Stimulated activated CD8-positive, alpha-beta memory T cell treated with anti-CD3 and anti-CD28 coated beads, Interleukin-2, amount 100 ng/mL, for 1 hour (primary cell): ENCODE measurements around the gene AKAP13.

Experiments used
- DNase-seq, 2 donors: peaks; one replicate each; pipeline ENCODE4 v3.0.0-alpha.2; 2020; ENCODE audit warnings: low read depth in 2 of 2

Gene AKAP13

GRCh38 chr15:85756411-85757072, 376.1 kb downstream of the AKAP13 start:
- no peak for DNase-seq

- DNase-seq, result no peak
Measured at GRCh38 chr15:85757073-85757938, 376.9 kb downstream of the AKAP13 start.

- DNase-seq, result no peak
Measured at GRCh38 chr15:85757939-85758654, 377.7 kb downstream of the AKAP13 start.

GRCh38 chr15:85758655-85758978, 378.2 kb downstream of the AKAP13 start:
- DNase-seq, result no peak

GRCh38 chr15:85759376-85759775, 379.0 kb downstream of the AKAP13 start:
- no peak for DNase-seq

DNA sequence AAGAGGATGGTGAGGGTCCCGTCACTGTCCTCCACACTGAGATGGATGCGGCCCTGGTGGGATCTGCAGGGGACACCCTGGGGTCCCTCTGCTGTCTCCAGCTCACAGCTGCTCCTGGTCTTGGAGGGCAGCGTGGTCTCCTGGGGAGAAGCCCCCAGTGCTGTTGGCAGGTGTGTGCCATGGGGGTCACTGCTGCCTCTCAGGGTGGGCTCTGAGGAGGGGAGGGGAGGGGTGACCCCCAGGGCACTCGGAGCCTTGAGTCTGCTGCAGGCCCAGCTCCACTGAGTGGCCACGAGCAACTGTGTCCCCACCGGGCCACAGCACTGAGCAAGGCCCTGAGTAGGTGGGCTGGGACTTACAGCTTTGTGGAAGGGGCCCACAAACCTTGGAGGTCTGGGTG, 379.6 kb downstream of the AKAP13 start:
- no peak for DNase-seq

DNA sequence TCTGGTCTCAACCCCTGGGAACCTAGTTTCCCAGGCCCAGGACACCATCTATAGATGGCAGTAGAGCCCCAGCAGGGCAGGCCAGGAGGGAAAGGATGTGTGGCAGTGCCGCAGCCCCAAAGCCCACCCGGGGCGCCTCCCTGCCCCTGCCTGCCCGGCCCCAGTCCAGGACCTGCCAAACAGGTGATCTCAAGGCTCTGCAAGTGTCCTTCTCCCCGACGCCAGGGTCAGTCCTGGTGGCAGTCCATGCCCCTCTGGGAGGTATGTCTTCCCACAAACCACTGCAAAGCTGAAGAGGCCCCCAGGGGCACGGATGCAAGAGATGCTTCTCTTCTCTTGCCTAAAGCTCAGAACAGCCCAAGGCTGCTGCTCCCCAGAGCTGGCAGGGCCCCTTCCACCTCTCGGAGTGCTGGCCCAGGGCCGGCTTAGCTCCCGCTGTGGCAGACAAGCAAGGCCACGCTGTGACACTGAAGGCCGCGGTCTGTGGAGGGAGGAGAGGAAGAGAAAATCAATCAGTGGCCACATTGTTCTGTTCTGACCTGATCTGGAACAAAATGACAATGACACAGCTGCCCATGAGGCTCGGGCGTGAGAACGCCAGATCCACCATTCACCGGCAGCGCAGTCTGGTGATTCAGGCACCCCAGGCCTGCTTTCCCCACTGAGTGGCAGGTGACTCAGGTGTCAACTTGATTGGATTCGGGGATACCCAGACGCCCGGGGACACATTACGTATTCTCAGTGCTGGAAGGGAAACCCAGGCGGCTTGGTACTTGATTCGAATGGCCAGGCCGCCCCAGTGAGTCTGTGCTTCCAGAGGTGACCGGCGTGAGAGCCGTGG, 380.3 kb downstream of the AKAP13 start:
- no peak for DNase-seq

- no peak for DNase-seq
Measured at GRCh38 chr15:85761635-85762034, 381.2 kb downstream of the AKAP13 start.

DNA sequence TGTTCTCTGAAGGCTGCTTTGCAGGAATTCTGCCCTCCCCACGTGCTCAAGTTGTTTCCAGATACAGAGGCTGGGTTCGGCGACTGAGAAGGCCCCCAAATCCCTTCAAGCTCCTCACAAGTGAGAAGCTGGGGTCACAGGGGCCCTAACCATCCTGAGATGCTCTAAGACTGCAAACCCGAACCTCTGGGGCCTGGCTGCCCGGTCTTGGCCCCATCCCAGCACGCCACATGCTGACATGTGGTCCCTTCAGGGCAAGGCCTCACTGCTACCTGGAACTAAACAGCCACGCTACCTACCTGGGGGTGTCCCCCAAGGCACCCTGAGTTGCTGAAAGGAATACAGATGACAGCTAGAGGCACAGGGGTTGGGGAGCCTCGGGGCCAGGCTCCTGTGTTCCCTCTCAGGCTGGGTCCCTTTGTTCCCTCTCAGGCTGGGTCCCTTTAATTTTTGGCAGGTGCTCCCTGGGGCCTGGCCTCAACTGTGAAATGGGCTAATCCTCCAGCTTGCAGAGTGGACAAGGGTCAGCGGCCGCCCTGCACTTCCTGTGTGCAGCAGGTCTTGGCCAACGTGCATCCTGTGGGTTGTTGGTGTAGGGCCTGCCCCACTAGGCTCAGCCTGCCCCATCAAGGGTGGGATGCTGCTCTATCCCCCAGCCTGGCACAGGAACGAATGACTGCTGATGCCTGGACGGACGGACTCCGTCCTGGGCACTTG, 381.8 kb downstream of the AKAP13 start:
- no peak for DNase-seq

GRCh38 chr15:85762756-85763127, 382.3 kb downstream of the AKAP13 start:
- DNase-seq, result no peak

DNA sequence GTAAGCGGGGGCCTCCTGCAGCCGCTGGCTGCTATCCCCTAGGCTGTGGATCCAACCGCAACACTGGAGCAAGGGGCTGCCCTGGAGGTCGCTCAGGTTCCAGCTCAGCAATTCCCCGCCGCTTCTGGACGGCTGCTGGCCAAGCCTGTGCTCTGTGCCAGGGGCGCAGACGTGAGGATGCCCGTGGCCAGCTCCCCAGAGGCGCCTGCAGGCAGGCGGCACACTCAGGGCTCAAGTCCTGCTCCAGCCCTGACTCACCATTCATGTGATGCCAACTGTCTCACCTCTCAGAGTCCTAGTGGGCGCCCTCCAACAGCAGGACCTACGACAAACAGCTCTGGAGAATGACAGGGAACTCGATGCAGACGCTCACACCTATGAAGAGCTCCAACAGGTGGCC, 382.8 kb downstream of the AKAP13 start:
- no peak for DNase-seq

- DNase-seq, result no peak
Measured at GRCh38 chr15:85763673-85764633, 383.6 kb downstream of the AKAP13 start.

GRCh38 chr15:85764649-85765277, 384.4 kb downstream of the AKAP13 start:
- DNase-seq, result no peak

- no peak for DNase-seq
Measured at GRCh38 chr15:85766001-85766831, 385.8 kb downstream of the AKAP13 start.

DNA sequence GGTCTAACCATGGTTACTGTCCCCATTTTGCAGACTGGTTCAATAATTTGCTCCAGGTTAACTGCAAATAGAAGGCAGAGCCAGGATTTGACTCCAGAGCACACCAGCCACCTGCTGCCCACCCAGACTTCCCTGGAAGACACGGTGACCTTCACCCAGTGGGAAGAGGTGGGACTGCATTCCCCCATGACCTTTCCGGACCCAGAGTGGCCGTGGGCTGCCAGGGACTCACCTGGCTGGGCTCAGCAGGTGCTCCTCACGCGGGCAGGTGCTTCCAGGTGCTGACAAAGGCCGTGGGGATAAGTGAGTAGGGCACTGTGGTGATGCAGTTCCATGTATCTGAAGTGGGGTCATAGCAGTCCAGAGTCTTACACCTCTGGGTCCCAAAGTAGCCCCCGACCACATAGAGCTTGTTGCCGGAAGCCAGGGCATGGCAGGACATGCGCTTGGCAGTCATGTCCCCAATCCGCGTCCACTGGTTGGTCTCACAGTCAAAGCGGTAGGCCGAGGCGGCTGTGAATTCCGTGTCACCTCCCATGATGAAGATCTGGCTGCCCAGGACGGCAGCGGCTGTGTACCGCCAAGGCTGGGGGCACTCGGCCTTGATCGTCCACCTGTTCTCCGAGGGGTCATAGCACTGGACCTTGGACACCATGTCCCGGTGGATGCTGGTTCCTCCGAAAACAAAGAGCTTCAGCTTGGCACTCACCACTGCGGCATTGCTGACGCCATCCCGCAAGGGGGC, 387.6 kb downstream of the AKAP13 start:
- DNase-seq, result no peak

GRCh38 chr15:85768595-85769168, 388.3 kb downstream of the AKAP13 start:
- no peak for DNase-seq

DNA sequence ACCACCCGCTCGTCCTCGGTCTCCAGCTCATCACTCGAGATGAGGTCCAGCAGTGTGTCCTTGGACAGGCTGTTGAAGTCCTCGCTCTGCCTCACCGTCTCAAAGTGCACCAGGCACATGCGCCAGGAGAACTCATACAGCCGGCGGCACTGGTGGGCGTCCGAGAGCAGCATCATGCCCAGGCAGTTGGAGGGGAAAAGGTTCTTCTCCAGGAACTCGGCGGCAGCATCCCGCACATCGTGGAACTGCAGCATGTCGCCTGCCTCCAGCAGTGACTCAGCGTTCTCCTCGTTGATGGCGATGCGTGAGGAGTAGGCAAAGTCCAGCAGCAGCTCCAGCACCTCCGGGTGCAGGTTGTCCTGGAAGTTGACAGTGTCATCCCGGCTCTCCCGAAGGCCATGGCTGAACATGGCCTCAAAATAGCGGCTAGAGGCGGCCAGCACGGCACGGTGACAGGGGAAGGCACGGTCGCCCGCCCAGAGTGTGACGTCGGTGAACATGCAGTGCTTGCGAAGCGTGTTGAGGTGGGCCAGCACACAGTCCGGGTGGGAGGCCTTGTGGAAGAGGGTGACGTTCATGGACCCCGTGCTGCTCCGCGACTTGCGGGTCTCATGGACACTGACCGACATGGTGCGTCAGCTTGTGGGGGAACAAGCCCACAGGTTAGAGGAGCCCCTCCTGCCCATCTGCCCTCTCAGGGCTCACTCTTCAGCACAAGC, 388.9 kb downstream of the AKAP13 start:
- no peak for DNase-seq
